ENCODE measurements around the gene GRM8. TPM values are rescaled to one million over a fixed set of nuclear protein-coding genes. Genes with fewer than 3 reads are reported as not detected.
A peak's percentile ranks its signal among the peaks of the same experiment; 100 is the strongest.

GRM8 gene
- total and polyA plus RNA-seq, 2 donors from 2014 or later = 3.2 TPM; not detected in 1

DNA sequence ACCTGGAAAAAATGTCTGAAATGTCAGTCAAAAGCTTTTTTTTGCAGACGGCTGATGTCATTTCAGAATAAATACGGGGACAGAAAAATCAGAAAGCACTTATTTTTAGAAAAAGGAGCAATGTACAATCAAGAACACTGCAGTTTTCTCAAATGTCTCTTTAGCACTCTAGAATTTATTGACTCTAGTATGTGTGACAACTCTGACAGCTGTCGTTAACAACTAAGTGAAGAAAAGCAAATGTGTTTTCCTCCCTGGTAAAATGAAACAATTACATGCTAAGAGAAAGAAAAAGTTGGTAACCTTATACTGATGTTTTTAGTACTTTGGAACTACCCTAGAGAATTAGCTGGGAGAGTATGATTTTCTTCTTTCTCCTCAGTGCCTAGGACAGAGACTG lies 497.4 kb downstream of the GRM8 start:
- Histone ChIP-seq H3K36me3 (ENCODE audit: control insufficient read depth in 2 of 3, insufficient read depth in 3 of 3, low read length in 3 of 3) (no peaks in the 10 kb centered on the region), H3K27me3 (ENCODE audit: control insufficient read depth, insufficient read depth, low read length) (no peaks in the 10 kb centered on the region), H3K9ac (ENCODE audit: low read length in 3 of 3) (no peak overlapping the region), H3K4me1 (ENCODE audit: control insufficient read depth in 2 of 3, insufficient read depth in 2 of 3, low read depth in 1 of 3, low read length in 3 of 3) (no peaks in the 10 kb centered on the region), H3K27ac (ENCODE audit: low read depth in 2 of 2, low read length in 2 of 2) (no peak overlapping the region), H3K4me3 (ENCODE audit: low read length in 3 of 3) (no peak overlapping the region), H3K9me3 (ENCODE audit: control insufficient read depth in 2 of 3, insufficient read depth in 1 of 3, low read length in 3 of 3) (no peaks in the 10 kb centered on the region)
- TF ChIP-seq, protein P1, sequence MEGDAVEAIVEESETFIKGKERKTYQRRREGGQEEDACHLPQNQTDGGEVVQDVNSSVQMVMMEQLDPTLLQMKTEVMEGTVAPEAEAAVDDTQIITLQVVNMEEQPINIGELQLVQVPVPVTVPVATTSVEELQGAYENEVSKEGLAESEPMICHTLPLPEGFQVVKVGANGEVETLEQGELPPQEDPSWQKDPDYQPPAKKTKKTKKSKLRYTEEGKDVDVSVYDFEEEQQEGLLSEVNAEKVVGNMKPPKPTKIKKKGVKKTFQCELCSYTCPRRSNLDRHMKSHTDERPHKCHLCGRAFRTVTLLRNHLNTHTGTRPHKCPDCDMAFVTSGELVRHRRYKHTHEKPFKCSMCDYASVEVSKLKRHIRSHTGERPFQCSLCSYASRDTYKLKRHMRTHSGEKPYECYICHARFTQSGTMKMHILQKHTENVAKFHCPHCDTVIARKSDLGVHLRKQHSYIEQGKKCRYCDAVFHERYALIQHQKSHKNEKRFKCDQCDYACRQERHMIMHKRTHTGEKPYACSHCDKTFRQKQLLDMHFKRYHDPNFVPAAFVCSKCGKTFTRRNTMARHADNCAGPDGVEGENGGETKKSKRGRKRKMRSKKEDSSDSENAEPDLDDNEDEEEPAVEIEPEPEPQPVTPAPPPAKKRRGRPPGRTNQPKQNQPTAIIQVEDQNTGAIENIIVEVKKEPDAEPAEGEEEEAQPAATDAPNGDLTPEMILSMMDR (IDR thresholded peaks at IDR 0.05; ENCODE audit: borderline replicate concordance, extremely low read depth, insufficient read depth) = no peak
- FAIRE-seq (no peak), DNase-seq (peak in 1 of 5 donors; percentile 7)
- intact Hi-C loops (cut with DNase I) = no loop called here

DNA sequence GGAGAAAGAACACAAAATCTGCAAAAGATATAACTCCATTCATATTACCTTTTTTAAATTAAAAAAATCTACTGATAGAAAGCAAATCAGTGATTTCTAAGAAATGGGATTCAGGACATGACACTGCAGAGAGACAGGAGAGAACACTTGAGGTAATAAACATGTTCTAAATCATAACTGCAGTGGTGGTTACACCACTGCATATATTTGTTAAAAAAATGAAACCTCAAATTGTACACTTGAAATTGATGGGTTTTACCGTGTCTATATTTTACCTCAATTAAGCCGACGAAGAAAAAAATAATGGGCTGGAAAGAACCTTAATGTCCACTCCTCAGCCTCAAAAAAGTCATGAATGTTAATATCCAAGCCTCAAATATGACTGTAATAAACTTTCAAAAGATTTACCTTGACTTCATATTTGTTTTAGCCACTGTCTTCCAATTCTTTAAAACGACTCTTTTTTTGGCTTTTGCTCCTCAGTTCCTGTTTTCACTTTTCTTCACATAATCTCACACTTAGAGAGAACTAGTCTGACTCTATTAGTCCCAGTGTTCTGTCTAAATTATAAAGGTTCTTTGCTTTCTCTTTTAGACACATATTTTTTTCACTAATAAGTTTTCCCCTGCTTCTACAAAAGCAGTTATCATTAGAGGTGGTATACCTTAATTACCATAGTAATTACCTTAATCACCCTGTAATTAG lies 502.4 kb downstream of the GRM8 start:
- intact Hi-C loops (cut with DNase I) = no loop called here
- no peaks in the 10 kb centered on the region for H3K27me3 ChIP-seq (ENCODE audit: control insufficient read depth, insufficient read depth, low read length)
- no peaks in the 10 kb centered on the region for H3K36me3 ChIP-seq (ENCODE audit: control insufficient read depth in 2 of 3, insufficient read depth in 3 of 3, low read length in 3 of 3)
- TF ChIP-seq, protein P1 (IDR thresholded peaks at IDR 0.05; ENCODE audit: borderline replicate concordance, extremely low read depth, insufficient read depth) = no peak
- no peak overlapping the region for H3K4me3 ChIP-seq (ENCODE audit: low read length in 3 of 3)
- no peak overlapping the region for H3K27ac ChIP-seq (ENCODE audit: low read depth in 2 of 2, low read length in 2 of 2)
- no peaks in the 10 kb centered on the region for H3K4me1 ChIP-seq (ENCODE audit: control insufficient read depth in 2 of 3, insufficient read depth in 2 of 3, low read depth in 1 of 3, low read length in 3 of 3)
- DNase-seq (no peak), FAIRE-seq (no peak)
- no peaks in the 10 kb centered on the region for H3K9me3 ChIP-seq (ENCODE audit: control insufficient read depth in 2 of 3, insufficient read depth in 1 of 3, low read length in 3 of 3)
- no peak overlapping the region for H3K9ac ChIP-seq (ENCODE audit: low read length in 3 of 3)

DNA sequence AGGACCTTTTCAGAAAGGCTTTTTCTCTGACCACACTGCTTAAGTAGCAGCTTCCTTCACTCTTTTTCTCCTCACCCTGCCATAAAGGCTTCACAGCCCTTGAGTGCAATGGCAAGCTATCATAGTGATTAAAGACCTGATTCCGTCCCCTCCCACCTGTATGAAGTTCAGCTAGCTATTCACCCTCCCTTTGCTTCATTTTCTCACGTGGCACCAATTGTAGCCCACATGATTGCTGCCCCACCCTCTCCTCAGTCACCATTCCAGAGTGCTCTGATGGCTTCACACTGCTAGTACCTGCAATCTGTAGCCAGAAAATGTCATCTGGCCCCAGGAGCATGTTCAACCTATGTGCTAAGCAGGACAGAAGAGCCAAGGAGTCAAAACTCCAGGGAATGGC lies 523.8 kb downstream of the GRM8 start:
- H3K27ac ChIP-seq (ENCODE audit: low read depth in 2 of 2, low read length in 2 of 2) = no peak overlapping the region
- FAIRE-seq = no peak
- H3K9ac ChIP-seq (ENCODE audit: low read length in 3 of 3) = no peak overlapping the region
- TF ChIP-seq, protein P1 (IDR thresholded peaks at IDR 0.05; ENCODE audit: borderline replicate concordance, extremely low read depth, insufficient read depth) = no peak
- no peaks in the 10 kb centered on the region for H3K27me3 ChIP-seq (ENCODE audit: control insufficient read depth, insufficient read depth, low read length)
- H3K9me3 ChIP-seq (ENCODE audit: control insufficient read depth in 2 of 3, insufficient read depth in 1 of 3, low read length in 3 of 3) = no peaks in the 10 kb centered on the region
- no peaks in the 10 kb centered on the region for H3K36me3 ChIP-seq (ENCODE audit: control insufficient read depth in 2 of 3, insufficient read depth in 3 of 3, low read length in 3 of 3)
- H3K4me3 ChIP-seq (ENCODE audit: low read length in 3 of 3) = no peak overlapping the region
- intact Hi-C loops (cut with DNase I) = no loop called here
- H3K4me1 ChIP-seq (ENCODE audit: control insufficient read depth in 2 of 3, insufficient read depth in 2 of 3, low read depth in 1 of 3, low read length in 3 of 3) = no peaks in the 10 kb centered on the region
- no peak for DNase-seq

Measured in kidney (tissue), 14 donors.